ENCODE measurements around the gene SPG21. TPM values are rescaled to one million over a fixed set of nuclear protein-coding genes. Genes with fewer than 3 reads are reported as not detected.

The SPG21 gene
- total RNA-seq, 4 donors from 2014 or later: 57.0 to 84.3 (median 73.5) TPM

DNA sequence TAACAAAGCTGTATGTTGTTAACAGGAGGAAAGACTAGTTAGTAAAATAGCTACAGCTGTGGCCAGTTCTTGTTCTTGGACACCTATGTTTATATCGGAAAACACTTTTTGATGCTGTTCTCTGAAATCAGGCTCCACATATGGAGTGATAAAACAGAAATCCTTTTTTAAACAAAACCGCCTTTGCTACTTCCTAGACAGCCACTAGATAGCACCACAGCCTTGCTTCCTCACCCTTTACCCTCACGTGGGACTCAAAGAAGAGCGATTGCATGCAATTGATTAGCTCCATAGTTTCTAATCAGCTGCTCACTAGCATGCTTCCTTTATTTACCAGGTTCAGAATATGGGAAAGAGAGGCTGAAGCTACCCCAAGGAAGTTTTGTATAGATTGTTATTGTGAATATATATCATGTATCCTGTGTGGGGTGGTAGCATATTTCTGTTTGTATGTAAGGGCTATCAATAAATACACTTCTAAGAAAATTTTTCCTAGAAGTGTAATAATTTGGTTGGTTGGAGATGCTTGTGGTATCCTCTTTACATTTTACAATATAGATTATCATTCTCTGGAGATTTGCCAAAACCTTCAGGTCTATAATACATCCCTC lies 44.0 kb upstream of the SPG21 start:
- Histone ChIP-seq H3K27me3 (no peaks in the 10 kb centered on the region), H3K27ac (no peak overlapping the region), H3K4me3 (no peak overlapping the region), H3K4me1 (peaks cover 14% of the 10 kb centered on the region), H3K36me3 (no peaks in the 10 kb centered on the region), H3K9me3 (no peaks in the 10 kb centered on the region)
- 6% methylated on average over 4 of the region's 4 CpGs for WGBS
- TF ChIP-seq POLR2AphosphoS5 (IDR thresholded peaks at IDR 0.05): no peak
- TF ChIP-seq EP300 (IDR thresholded peaks at IDR 0.05): no peak
- TF ChIP-seq POLR2A (IDR thresholded peaks at IDR 0.05): no peak
- TF ChIP-seq, protein P1, sequence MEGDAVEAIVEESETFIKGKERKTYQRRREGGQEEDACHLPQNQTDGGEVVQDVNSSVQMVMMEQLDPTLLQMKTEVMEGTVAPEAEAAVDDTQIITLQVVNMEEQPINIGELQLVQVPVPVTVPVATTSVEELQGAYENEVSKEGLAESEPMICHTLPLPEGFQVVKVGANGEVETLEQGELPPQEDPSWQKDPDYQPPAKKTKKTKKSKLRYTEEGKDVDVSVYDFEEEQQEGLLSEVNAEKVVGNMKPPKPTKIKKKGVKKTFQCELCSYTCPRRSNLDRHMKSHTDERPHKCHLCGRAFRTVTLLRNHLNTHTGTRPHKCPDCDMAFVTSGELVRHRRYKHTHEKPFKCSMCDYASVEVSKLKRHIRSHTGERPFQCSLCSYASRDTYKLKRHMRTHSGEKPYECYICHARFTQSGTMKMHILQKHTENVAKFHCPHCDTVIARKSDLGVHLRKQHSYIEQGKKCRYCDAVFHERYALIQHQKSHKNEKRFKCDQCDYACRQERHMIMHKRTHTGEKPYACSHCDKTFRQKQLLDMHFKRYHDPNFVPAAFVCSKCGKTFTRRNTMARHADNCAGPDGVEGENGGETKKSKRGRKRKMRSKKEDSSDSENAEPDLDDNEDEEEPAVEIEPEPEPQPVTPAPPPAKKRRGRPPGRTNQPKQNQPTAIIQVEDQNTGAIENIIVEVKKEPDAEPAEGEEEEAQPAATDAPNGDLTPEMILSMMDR (IDR thresholded peaks at IDR 0.05): peak in 1 of 2 donors; percentile 28
- DNase-seq (ENCODE audit: low spot score in 2 of 2): no peak

DNA sequence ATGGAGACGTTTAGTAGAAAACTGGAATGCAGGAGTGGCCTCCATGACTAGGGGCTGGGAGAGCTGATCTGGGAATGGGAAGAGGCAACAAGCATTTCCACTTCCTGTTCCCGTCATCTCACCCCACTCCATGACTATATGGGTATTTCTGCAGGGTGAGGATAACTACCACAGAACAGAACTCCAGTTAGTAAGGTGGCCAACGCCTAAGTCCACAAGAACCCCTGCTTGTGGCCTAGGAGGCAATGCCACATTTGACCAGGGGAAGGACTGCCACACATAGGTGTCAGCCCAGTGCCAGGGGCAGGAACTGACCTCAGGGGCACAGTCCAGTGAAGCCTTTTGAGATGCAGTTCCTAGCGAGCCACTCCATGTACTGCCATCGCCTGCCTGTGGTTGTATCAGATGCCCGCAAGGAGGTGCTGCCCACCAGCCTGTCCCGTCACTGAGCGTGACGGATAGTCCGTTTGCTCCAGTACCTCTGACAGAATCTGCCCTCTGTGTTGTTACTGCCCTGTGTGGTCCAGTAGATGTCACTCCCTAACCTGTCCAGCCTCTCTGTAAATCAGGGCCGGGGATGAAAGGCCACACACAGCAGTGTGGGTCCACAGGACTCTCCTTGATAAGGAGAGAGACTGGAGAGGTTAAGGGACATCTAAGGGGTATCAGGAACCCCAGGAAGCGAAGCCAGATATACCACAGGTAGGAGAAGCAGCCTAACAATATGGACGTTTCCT lies 43.3 kb upstream of the SPG21 start:
- Histone ChIP-seq H3K27me3 (no peaks in the 10 kb centered on the region), H3K4me1 (peaks cover 22% of the 10 kb centered on the region), H3K36me3 (no peaks in the 10 kb centered on the region), H3K4me3 (no peak overlapping the region), H3K9me3 (no peaks in the 10 kb centered on the region), H3K27ac (no peak overlapping the region)
- no peak for DNase-seq (ENCODE audit: low spot score in 2 of 2)
- TF ChIP-seq, protein P1 (IDR thresholded peaks at IDR 0.05): peak; percentile 13 to 69
- TF ChIP-seq POLR2AphosphoS5 (IDR thresholded peaks at IDR 0.05): no peak
- 36% methylated on average over 11 of the region's 13 CpGs for WGBS

DNA sequence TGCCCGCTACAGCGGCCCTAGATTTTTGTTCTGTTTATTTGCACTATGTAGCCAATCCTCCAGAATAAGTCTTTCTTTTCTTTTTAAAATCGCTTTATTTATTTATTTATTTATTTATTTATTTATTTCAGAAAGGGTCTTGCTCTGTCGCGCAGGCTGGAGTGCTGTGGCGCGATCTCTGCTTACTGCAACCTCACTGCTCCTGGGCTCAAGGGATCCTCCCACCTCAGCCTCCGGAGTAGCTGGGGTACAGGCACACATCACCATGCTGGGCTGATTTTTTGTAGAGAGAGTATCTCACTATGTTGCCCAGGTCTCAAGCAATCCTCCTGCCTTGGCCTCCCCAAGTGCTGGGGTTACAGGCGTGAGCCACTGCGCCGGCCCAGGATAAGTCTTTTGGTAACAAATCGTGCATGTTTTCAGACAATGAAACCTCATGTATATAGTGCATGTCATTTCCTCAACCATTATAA lies 40.1 kb upstream of the SPG21 start:
- Histone ChIP-seq H3K4me3 (peak overlapping the region; percentile 96), H3K27ac (no peak overlapping the region), H3K4me1 (peaks cover 25% of the 10 kb centered on the region), H3K9me3 (no peaks in the 10 kb centered on the region), H3K36me3 (peaks cover 19% of the 10 kb centered on the region), H3K27me3 (no peaks in the 10 kb centered on the region)
- TF ChIP-seq EP300 (IDR thresholded peaks at IDR 0.05) (no peak), POLR2AphosphoS5 (IDR thresholded peaks at IDR 0.05) (no peak), POLR2A (IDR thresholded peaks at IDR 0.05) (no peak)
- TF ChIP-seq, protein P1 (IDR thresholded peaks at IDR 0.05): no peak
- no peak for DNase-seq (ENCODE audit: low spot score in 2 of 2)
- WGBS: 64% methylated on average over 12 of the region's 12 CpGs

DNA sequence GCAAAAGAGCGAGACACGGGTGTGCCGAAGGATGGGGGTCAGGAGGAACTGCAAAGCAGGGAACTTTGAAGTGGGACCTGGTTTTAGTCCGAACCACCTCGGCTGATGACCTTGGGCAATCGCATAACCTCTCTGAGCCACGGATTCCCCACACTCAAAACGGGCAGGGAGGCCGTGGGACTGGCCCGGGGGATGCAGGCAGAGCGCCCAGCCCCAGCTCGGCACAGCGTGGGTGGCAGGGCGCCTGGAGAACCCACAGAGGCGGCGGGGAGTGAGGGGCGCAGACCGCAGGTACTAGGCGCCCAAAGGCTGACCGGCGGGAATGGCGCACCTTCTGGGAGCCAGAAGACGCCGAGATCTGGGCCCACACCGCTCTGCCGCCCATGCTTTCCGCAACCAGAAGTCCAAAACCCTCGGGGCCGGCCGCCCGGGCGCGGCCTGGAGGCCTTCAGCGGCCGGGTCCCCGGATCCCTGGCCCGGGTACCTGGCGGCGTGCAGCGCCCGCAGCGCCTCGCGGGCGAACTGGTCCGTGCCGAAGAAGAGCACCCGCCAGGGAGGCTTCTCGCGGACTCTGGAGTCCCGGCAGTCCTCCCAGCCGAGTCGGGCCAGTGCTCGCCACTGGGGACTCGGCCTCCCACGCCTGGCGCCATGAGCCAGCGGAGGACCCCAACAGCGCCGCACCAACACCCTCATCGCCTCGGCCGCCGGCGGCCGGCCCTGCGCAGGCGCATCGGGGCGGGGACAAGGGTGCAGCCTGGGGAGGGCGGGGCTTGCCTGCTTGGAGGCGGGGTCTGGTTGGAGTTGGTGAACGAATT lies 39.4 kb upstream of the SPG21 start, which contains the start of gene MTFMT:
Gene MTFMT (minus strand): TSS at position 719 of the 815 bp plus-strand sequence. CDS start 26 bp downstream, at position 693.
- Histone ChIP-seq H3K9me3 (no peaks in the 10 kb centered on the region), H3K4me1 (peaks cover 25% of the 10 kb centered on the region), H3K4me3 (peak within 1 kb of the TSS; percentile 96), H3K36me3 (peaks cover 26% of the 10 kb centered on the region), H3K27ac (peak within 1 kb of the TSS; percentile 70), H3K27me3 (no peaks in the 10 kb centered on the region)
- TF ChIP-seq POLR2AphosphoS5 (IDR thresholded peaks at IDR 0.05): peak in 1 of 3 donors; percentile 27
- TF ChIP-seq EP300 (IDR thresholded peaks at IDR 0.05): no peak
- TF ChIP-seq, protein P1 (IDR thresholded peaks at IDR 0.05): no peak
- TF ChIP-seq POLR2A (IDR thresholded peaks at IDR 0.05): peak in 1 of 2 donors; percentile 66
- peak; percentile 93 to 94 for DNase-seq (ENCODE audit: low spot score in 2 of 2)
- WGBS: under 1% methylated on average over 29 of the region's 73 CpGs

Data from suprapubic skin (tissue), 4 donors.